ENCODE data around the gene GJB2.

- TF ChIP-seq SP1 (IDR thresholded peaks at IDR 0.05; ENCODE audit: low read depth, low read length) (no peak), TAF1 (IDR thresholded peaks at IDR 0.05; ENCODE audit: low read depth, low read length) (no peak), KDM1A (IDR thresholded peaks at IDR 0.05; ENCODE audit: borderline replicate concordance, low read length) (no peak), RAD21 (IDR thresholded peaks at IDR 0.05 in 1 of 2, conservative IDR thresholded peaks at IDR 0.05 in 1 of 2; ENCODE audit: low read depth in 2 of 2, low read length in 2 of 2) (no peak)
- TF ChIP-seq, protein P1, sequence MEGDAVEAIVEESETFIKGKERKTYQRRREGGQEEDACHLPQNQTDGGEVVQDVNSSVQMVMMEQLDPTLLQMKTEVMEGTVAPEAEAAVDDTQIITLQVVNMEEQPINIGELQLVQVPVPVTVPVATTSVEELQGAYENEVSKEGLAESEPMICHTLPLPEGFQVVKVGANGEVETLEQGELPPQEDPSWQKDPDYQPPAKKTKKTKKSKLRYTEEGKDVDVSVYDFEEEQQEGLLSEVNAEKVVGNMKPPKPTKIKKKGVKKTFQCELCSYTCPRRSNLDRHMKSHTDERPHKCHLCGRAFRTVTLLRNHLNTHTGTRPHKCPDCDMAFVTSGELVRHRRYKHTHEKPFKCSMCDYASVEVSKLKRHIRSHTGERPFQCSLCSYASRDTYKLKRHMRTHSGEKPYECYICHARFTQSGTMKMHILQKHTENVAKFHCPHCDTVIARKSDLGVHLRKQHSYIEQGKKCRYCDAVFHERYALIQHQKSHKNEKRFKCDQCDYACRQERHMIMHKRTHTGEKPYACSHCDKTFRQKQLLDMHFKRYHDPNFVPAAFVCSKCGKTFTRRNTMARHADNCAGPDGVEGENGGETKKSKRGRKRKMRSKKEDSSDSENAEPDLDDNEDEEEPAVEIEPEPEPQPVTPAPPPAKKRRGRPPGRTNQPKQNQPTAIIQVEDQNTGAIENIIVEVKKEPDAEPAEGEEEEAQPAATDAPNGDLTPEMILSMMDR (IDR thresholded peaks at IDR 0.05; ENCODE audit: control extremely low read depth in 1 of 3, insufficient read depth in 1 of 3, low read depth in 1 of 3, low read length in 3 of 3): no peak
Measured at GRCh38 chr13:20142023-20142926, 50.5 kb downstream of the GJB2 start.
